Measurements from ENCODE around the gene MRM3.
"Not testable (repeated sequence)": the region's sequence is repeated elsewhere in the genome, so short reads cannot be mapped to it uniquely, and the experiment has no call there.

Gene MRM3

DNA sequence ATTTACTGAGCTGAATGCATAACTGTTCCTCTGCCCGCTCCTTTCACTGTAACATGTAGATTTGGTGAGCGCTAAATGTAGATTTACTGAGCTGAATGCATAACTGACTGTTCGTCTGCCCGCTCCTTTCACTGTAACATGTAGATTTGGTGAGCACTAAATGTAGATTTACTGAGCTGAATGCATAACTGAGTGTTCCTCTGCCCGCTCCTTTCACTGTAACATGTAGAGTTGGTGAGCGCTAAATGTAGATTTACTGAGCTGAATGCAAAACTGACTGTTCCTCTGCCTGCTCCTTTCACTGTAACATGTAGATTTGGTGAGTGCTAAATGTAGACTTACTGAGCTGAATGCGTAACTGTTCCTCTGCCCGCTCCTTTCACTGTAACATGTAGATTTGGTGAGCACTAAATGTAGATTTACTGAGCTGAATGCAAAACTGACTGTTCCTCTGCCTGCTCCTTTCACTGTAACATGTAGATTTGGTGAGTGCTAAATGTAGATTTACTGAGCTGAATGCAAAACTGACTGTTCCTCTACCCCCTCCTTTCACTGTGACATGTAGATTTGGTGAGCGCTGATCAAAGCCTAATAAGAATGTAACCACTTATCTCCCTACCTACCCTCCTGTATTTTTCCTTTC, 26.7 kb upstream of the MRM3 start:
- DNase-seq = not testable (repeated sequence)

GRCh38 chr17:756010-756567, 26.1 kb upstream of the MRM3 start:
- not testable (repeated sequence) for DNase-seq

GRCh38 chr17:759964-760363, 22.2 kb upstream of the MRM3 start:
- DNase-seq = no peak

- no peak for DNase-seq
Measured at GRCh38 chr17:760371-760770, 21.8 kb upstream of the MRM3 start.

DNA sequence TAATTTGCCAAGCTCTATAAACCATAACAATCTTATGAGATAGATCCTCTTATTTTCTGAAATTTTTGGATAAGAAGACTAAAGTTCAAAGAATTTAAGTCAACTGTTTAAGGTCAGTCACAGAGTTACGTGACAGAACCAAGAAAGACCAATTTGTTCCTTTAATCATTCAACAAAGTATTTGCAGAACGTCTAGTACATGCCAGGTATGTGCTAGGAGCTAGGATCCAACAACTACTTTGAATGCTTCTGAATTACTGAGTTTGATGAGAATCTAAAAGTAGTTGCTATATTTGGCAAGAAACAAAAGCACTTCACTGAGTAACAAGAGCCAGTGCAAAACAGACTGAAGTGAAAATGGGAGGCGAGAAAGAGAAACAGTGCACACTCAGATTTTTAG, 15.1 kb upstream of the MRM3 start:
- DNase-seq = no peak

DNA sequence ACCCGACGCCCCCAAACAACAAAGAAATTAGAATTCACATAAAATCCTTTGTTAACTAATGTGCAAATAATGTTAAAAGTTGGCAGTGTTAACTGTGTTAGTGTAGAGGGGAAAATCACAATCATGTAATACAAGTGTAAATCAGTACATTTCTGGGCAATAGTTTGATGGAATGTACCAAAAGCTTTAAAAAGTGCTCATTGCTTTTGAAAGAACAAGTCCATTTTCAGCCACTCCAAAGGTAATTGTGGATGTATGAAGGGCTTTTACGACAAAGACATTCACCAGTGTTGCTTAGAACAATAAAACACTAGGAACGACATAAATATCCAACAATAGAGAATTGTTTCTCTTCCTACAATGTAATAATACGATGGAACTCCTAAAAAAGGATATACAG, 9.1 kb upstream of the MRM3 start:
- no peak for DNase-seq

GRCh38 chr17:773467-774312, 8.5 kb upstream of the MRM3 start:
- DNase-seq = no peak

DNA sequence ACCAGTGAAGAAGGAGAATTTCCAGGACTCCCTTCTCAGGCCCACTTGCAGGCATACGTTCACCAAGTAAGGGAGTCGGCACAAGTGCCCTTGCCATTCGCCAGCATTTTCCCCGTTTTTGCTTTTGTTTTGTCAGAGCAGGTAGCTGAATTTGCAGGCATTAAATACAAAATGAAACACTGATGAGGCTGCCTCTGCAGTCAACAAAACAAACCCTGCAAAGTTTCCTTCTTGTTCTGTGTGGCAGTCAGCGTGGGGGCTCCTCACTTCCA, 7.9 kb upstream of the MRM3 start:
- DNase-seq = no peak

DNA sequence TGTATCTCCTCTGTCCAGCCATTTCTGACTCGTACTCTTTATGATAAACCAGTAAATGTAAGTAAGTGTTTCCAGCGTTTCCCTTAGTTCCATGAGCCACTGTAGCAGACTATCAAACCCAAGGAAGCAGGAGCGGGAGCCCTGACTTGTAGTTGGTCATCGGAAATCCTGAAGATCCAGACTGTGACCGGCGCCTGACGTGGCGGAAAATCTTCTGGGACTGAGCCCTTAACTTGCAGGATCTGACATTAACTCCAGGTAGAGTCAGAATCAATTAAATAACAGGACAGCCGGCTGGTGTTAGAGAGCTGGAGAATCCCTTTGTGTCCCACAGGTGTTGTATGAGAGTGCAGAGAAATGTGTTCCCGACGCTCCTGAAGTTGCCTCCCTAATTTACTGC, 4.1 kb upstream of the MRM3 start:
- no peak for DNase-seq

GRCh38 chr17:784143-784542, 2.0 kb downstream of the MRM3 start:
- DNase-seq = no peak

GRCh38 chr17:785901-786300, 3.7 kb downstream of the MRM3 start:
- not testable (repeated sequence) for DNase-seq

DNA sequence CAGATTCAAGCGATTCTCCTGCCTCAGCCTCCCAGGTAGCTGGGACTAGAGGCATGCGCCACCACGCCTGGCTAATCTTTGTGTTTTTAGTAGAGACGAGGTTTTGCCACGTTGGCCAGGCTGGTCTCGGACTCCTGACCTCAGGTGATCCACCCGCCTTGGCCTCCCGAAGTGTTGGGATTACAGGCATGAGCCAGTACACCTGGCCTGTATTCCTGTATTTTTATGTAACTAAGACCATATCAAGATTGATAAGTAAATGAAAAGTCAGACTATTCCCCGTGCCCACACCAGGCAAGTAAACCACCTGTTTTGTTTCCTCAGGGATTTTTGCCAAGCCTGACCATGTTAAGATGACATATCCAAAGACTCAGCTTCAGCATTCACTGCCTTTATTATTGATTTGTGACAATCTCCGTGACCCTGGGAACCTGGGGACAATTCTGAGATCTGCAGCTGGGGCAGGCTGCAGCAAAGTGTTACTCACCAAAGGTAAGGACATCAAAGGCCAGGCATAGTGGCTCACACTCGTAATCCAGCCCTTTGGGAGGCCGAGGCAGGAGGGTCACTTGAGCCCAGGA, 5.6 kb downstream of the MRM3 start:
- DNase-seq = no peak

- no peak for DNase-seq
Measured at GRCh38 chr17:788551-788950, 6.4 kb downstream of the MRM3 start.

GRCh38 chr17:789160-789840, 7.1 kb downstream of the MRM3 start:
- DNase-seq = no peak

DNA sequence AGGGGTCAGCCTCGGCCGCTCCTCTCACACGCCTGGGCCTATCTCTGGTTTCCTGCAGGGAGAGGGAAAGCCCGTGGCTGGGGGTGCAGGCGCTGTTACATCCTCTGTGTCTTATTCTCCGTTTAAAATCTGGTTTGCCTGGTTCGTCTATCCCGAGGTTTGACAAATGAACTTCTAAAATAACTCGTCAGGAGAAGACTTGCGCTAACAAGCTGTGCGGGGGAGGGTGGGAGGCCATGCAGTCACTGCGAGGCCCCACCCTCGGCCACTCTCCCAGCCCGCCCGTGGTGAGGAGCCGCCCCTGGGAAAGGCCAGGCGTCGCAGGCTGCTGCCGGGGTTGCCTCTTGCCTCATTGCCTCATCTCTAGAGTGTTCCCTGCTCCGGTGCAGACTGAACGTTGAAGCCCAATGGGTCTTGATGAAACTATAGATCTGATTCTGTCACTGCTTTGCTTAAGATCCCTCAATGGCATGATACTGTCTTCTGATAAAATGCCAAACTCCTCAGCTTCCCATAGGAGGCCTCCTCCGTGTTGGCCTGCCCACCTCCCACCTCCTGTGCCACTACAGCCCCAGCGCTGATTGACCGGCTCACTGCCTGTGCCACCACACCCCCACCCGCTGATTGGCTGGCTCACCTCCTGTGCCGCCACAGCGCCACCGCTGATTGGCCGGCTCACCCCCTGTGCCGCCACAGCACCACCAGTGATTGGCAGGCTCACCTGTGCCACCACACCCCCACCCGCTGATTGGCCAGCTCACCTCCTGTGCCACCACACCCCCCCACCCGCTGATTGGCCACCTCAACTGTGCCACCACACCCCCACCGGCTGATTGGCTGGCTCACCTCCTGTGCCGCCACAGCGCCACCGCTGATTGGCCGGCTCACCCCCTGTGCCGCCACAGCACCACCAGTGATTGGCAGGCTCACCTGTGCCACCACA, 8.0 kb downstream of the MRM3 start:
- not testable (repeated sequence) for DNase-seq

DNA sequence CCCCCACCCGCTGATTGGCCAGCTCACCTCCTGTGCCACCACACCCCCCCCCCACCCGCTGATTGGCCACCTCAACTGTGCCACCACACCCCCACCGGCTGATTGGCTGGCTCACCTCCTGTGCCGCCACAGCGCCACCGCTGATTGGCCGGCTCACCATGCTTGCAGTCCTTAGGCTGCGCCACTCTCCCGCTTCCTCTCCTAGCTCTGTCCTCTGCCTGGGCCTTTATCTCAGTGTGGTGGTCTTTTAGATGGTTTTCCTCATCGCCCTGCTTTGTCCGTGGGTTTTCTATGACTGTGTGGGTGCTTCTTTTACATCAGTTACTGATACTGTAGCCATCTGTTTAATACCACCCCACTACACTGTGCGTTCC, 8.7 kb downstream of the MRM3 start:
- not testable (repeated sequence) for DNase-seq

DNA sequence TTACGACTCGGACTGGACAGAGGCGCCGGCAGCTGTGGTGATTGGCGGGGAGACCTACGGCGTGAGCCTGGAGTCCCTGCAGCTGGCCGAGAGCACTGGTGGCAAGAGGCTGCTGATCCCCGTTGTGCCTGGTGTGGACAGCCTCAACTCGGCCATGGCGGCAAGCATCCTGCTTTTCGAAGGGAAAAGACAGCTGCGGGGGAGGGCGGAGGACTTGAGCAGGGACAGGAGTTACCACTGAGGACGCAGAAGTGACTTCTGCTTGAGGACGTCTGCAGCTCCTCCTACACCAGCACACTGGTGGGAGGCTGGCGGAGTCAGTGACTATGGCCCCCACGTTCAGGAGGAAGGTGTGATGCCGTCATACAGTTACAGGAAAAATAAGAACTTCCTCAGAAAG, 9.7 kb downstream of the MRM3 start:
- DNase-seq = no peak

GRCh38 chr17:792277-792676, 10.1 kb downstream of the MRM3 start:
- no peak for DNase-seq

DNA sequence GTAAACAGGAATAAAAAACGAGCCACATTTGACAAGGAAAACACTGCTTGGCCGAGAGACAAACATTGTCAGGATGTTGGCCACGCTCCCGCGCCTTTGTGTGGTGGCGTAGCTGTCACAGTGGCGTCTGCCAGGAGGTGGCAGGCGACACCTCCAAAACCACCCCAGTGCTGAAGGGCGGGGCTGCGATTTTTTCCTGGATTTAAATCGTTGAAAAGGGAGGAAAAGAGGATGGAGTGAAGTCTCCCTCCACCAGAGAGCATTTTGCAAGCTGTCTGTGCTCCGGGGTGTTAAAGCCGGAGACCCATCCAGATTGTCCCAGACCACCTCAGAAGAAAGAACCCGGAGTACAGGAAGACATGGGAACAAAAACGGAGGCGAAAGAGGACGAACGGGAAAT, 12.7 kb downstream of the MRM3 start:
- DNase-seq = peak in 1 of 2 experiments; percentile 17

DNA sequence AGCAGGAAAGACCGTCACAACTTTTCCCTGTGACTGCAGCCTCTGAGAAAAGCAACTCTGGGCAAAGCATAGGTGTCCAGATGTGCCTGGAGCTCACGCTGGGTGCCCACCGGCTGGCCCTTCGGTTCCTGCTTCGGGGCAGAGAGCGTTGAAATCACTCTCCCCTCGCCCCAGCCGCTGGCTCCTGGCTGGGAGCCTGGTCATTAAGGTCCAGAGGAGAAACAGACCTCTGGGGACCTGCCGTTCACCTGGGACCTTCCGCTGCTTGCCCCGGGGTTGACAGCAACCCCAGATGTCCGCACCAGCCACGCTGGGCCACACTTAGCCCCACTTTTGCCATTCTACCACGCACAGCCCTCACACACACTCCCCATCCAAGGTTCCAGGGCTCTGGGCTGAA, 13.1 kb downstream of the MRM3 start:
- DNase-seq = no peak

DNA sequence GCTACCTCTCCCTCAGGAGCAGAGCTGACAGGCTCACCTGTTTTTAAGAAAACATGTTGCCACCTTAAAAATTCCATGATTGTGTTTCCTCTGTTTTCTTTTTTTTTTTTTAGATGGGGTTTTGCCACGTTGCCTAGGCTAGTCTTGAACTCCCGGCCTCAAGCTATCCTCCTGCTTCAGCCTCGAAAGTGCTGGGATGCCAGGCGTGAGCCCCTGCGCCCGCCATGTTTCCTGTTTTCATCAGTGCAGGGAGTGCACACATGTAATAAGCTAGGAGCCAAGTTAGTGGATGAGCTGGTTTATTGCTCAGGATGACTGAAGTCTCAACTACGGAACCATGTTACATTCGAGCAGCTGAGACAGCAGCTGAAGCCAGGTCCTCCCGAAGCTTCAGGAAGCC, 13.6 kb downstream of the MRM3 start:
- DNase-seq = no peak

DNA sequence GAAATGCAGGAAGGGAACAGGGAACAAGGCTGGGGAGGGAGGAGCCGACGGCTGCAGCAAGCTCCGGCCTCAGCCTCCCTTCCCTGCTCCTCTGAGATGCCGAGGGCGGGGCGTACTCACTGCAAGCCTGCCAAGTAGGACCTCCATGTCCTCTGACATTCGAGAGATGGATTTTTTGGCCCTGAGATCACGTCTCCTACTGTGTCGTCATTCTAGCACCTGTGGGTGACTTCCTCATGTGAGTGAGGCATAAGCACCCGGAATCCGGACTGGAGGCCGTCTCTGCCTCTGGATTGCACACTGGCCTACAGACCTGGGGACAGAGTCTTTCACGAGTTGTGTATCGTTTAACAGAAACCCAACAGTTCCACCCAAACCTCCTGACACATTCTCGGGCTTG, 14.5 kb downstream of the MRM3 start:
- no peak for DNase-seq
